Erythroblast (primary cell): Measurements from ENCODE around the gene C1orf210.

ENCODE experiments used
- DNase-seq, 2 experiments: peaks; one replicate each; lab custom pipeline; 2025; lab: John Stamatoyannopoulos, UW
- GATA1 ChIP-seq: IDR thresholded peaks from 2 replicates; pipeline ENCODE4 v1.6.1; 2011; ENCODE audit warnings: low read depth, mild to moderate bottlenecking, control low read depth, low read length, moderate library complexity
- POLR2A ChIP-seq: IDR thresholded peaks from 2 replicates; pipeline ENCODE4 v1.6.1; 2011; ENCODE audit warnings: mild to moderate bottlenecking, low read length

The C1orf210 gene

GRCh38 chr1:43247256-43247921 lies 38.0 kb downstream of the C1orf210 start:
- TF ChIP-seq POLR2A (no peak), GATA1 (no peak)
- no peak for DNase-seq

GRCh38 chr1:43246466-43247213 lies 38.7 kb downstream of the C1orf210 start:
- no peak for DNase-seq
- TF ChIP-seq POLR2A (no peak), GATA1 (no peak)

- DNase-seq: no peak
- no peak for TF ChIP-seq GATA1
- TF ChIP-seq POLR2A: no peak
These were observed 42.1 kb downstream of the C1orf210 start for GRCh38 chr1:43243299-43243698.

DNA sequence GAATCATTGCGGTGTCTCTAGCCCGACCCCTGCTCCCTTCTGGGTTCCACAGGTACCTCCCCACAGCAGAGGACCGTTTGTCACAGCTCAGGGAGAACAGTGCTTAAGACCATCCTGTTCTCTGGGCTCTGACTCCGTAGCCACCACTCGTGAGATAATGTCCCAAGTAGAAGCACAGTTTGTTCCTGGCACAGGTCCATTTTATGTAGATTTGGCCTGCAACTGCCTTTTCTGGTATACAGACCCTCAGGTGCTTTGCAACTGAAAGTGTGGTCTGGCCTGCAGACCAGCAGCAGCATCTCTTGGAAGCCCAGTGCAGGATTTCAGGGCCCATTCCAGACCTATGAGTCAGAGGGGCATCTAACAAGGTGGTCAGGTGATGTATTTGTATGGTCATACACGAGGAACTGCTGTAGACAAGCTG lies 44.0 kb downstream of the C1orf210 start:
- no peak for DNase-seq
- TF ChIP-seq GATA1 (no peak), POLR2A (no peak)

DNA sequence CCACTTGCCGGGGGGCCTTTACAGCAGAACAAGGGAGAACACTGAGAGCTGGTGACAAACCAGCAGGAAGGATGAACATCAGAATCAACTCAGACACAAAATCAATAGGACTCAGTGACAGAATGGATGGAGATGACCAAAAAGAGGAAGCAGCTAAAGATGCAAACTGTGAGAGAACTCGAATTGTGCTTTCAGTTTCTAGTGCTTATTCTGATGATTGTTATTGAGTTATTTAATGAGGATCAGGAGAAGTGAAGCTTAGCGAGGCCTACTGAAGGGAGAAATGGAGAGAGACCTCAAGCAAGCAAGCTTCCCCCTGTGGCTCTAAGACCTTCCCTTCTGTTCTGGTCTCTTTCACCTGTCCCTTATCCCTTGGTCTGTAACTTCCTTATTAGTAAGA lies 45.9 kb downstream of the C1orf210 start:
- TF ChIP-seq GATA1: no peak

DNA sequence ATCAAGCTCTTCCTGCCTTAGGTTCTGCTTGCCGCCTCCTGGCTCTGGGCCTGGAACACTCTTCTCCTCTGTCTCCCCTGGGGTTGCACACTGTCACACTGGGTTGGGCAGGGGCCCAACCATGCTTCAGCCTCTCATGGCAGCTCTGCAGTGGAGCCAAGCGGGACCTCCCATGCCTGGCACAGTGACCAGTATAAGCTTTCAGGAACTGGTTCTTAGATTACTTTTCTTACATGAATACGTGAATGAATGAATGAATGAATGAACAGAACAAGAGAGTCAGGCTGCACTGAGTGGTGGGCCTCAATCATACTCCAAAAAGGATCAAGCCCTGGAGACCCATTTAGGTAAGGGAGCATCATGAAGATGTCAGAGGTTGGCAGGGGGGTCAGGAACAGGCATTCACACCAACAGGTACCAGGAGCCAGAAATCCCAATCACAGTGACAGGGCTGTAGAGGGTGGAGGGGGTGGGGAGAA lies 46.4 kb downstream of the C1orf210 start:
- no peak for TF ChIP-seq GATA1
- TF ChIP-seq POLR2A: no peak
- no peak for DNase-seq

More for the DNA sequence above, 45.9 kb downstream of the C1orf210 start:
- no peak for DNase-seq

DNA sequence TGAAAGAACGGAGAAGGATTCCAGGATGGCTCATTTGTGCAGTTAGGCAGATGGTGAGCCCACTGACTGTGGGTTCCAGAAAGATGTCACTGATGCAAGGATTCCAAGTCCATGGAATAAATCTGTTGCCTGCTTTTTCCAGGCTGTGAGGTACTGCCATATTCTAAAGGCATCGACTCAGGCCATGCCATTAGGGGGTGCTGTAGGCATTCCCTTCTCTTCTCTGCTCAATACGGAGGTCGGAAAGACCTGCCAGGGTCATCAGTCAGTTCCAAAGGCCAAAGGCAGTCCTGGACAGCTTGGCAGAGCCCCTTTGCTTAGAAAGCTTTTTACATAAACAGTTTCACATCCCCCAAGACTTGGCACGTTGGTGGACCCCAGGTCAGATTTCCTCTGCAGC lies 47.3 kb downstream of the C1orf210 start:
- TF ChIP-seq GATA1: no peak
- TF ChIP-seq POLR2A: no peak
- DNase-seq: peak; percentile 63 to 72

GRCh38 chr1:43237121-43237520 lies 48.3 kb downstream of the C1orf210 start:
- TF ChIP-seq POLR2A: no peak
- no peak for TF ChIP-seq GATA1
- no peak for DNase-seq

DNA sequence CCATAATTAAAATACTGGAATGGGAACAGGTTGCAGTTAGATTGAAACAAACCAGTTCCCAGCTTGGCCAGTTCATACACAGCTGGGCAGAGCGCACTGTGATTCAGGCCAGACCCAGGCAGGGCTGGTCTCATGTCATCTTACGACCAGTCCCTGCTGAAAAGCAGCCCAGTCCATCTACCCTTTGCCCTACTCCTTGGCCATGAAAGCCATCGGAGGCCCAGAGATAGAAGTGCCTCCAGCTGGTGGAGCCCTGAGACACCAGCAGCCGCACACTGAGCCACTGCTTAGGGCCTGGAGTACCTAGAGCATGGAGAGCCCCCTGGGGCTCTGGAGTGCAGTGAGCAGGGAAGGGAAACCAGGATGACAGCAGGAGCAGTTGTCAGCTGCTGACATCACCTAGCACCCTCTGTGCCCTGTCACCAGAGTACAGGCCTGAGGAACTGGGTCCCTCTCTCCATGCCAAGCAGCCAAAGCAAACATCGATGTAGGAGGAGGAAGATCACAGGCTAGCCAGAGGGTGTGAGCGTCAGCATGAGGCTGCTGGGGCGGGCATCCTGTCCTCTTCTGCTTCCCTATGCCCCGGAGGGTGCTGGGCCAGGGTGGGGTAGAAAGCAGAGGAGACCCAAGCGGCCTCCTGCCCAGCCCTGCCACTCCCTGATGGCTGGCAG lies 49.8 kb downstream of the C1orf210 start:
- no peak for DNase-seq
- TF ChIP-seq GATA1 (no peak), POLR2A (no peak)

DNA sequence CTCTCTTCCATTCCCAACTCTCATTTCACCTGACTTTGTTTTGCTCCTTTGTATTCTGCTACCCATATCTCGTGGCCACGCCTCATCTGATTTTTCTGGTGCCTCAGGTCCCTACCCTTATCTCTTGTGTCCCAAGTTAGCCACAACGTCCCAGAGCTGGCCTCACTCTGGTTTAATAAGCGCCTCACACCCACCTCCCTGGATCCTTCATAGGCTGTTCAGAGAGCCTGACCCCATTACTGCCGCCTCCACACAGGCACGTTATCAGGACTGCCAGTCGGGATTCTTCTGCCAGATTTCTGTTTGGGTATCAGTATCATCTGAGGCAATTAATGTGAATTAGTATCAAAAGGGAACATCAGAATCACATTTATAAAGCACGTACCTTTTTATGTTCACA lies 50.3 kb downstream of the C1orf210 start:
- no peak for DNase-seq
- TF ChIP-seq POLR2A: no peak
- no peak for TF ChIP-seq GATA1

DNA sequence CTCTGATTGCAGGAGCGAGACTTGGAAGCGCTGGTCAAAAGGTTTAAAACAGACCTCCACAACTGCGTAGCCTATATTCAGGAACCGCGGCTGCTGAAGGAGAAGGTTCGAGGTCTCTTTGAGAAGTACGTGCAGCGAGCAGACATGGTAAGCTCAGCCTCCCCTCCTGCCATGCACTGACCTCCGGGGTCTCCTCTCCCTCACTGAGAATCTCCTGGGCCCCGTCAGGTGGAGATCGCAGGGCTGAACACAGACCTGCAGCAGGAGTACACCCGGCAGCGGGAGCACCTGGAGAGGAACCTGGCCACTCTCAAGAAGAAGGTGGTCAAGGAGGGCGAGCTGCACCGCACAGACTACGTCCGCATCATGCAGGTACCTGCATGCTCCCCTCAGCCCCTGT lies 51.1 kb downstream of the C1orf210 start:
- no peak for DNase-seq

GRCh38 chr1:43233631-43234030 lies 51.8 kb downstream of the C1orf210 start:
- no peak for DNase-seq
- TF ChIP-seq POLR2A: no peak
- TF ChIP-seq GATA1: no peak

More for the DNA sequence above, 51.1 kb downstream of the C1orf210 start:
- TF ChIP-seq POLR2A (no peak), GATA1 (no peak)

- TF ChIP-seq GATA1 (no peak), POLR2A (no peak)
- no peak for DNase-seq
These were observed 52.9 kb downstream of the C1orf210 start for GRCh38 chr1:43232482-43232881.

DNA sequence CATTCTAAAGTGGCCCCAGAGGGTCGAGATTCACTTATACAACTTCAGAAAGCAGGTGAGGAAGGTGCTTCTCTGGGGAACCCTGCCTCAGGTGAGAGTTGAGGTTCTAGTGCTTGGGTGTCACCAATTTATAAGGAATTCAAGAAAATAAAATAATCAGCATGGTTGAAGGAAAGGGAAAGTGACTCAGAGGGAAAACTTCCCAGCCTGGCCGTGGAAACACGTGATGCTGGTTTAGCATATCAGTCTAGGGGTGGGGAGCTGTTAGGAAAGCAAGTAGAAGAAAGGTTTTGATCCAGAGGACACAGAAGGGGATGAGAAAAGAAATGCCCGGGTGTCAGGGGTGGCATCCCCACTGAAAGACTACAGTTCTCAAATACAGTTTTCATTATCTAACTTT lies 53.3 kb downstream of the C1orf210 start:
- TF ChIP-seq GATA1 (no peak), POLR2A (no peak)
- DNase-seq: no peak
